ENCODE results near the gene ECI1. TPM values are rescaled to one million over a fixed set of nuclear protein-coding genes. Genes with fewer than 3 reads are reported as not detected.

The ECI1 gene
- total and polyA plus RNA-seq, 2 of the 13 experiments (the other 11 are each of a cell fraction or from before 2014, with no cell fraction given) = 82.0 to 102 TPM

- TF ChIP-seq HNF1B (CRISPR knock-in tag; IDR thresholded peaks at IDR 0.05) (peak; percentile 73), KLF15 (CRISPR knock-in tag; IDR thresholded peaks at IDR 0.05; ENCODE audit: borderline replicate concordance) (peak; percentile 25; the same call in 1 of the 2 replicates), NFYB (CRISPR knock-in tag; IDR thresholded peaks at IDR 0.05) (no peak; the same call in none of the 2 replicates), TCF12 (IDR thresholded peaks at IDR 0.05) (no peak), TCF12 (CRISPR knock-in tag; IDR thresholded peaks at IDR 0.05) (peak; percentile 49; the same call in 1 of the 2 replicates), ZNF563 (CRISPR knock-in tag; IDR thresholded peaks at IDR 0.05) (peak; percentile 86), ZNF136 (CRISPR knock-in tag; IDR thresholded peaks at IDR 0.05; ENCODE audit: low read depth) (peak; percentile 81; the same call in 1 of the 2 replicates), NCOA1 (CRISPR knock-in tag; IDR thresholded peaks at IDR 0.05) (peak; percentile 96), MIER2 (CRISPR knock-in tag; IDR thresholded peaks at IDR 0.05) (no peak), TFE3 (CRISPR knock-in tag; IDR thresholded peaks at IDR 0.05) (peak; percentile 42; the same call in 1 of the 2 replicates), UBTF (CRISPR knock-in tag; IDR thresholded peaks at IDR 0.05) (peak; percentile 19; the same call in 1 of the 2 replicates), ZNF639 (CRISPR knock-in tag; conservative IDR thresholded peaks at IDR 0.05) (peak; percentile 73; the same call in 1 of the 2 replicates), NFIC (IDR thresholded peaks at IDR 0.05; ENCODE audit: low read length) (no peak), ZNF687 (CRISPR knock-in tag; IDR thresholded peaks at IDR 0.05) (peak; percentile 78), SPEN (CRISPR knock-in tag; IDR thresholded peaks at IDR 0.05; ENCODE audit: low read depth) (peak; percentile 83; the same call in 1 of the 2 replicates), MIXL1 (CRISPR knock-in tag; IDR thresholded peaks at IDR 0.05) (0 out of 2 replicates have a peak, but pooled peaks have one; percentile 30)
Observed at GRCh38 chr16:2205104-2205966, 46.1 kb downstream of the ECI1 start, which contains the start of gene MLST8 (continued).

Measured in HepG2 (cell line).